ENCODE results near the gene PIAS1. TPM values are rescaled to one million over a fixed set of nuclear protein-coding genes. Genes with fewer than 3 reads are reported as not detected.

Gene PIAS1
- total and polyA plus RNA-seq, 9 of the 15 experiments (the other 6 are each of a cell fraction or from before 2014, with no cell fraction given): 18.0 to 59.1 (median 28.5) TPM

DNA sequence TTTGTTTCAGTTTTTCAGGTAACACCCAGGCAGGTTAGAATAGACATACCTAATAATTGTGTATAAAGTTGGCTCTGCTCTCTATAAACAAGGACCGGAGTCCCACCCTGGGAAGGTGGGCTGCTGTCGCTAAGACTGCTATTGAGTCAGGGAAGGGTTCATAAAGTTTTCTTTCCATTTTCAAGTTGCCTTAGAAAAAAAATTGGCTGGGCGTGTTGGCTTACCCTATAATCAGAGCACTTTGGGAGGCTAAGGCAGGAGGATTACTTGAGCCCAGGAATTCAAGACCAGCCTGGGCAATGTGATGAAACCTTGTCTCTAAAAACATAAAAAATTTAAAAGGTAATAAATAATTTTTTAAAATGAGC, 11.3 kb upstream of the PIAS1 start (continued):
- TF ChIP-seq, protein P1, sequence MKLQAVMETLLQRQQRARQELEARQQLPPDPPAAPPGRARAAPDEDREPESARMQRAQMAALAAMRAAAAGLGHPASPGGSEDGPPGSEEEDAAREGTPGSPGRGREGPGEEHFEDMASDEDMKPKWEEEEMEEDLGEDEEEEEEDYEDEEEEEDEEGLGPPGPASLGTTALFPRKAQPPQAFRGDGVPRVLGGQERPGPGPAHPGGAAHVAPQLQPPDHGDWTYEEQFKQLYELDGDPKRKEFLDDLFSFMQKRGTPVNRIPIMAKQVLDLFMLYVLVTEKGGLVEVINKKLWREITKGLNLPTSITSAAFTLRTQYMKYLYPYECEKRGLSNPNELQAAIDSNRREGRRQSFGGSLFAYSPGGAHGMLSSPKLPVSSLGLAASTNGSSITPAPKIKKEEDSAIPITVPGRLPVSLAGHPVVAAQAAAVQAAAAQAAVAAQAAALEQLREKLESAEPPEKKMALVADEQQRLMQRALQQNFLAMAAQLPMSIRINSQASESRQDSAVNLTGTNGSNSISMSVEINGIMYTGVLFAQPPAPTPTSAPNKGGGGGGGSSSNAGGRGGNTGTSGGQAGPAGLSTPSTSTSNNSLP (IDR thresholded peaks at IDR 0.05; ENCODE audit: borderline replicate concordance, low read depth, low read length): no peak
- TF ChIP-seq, protein P2, sequence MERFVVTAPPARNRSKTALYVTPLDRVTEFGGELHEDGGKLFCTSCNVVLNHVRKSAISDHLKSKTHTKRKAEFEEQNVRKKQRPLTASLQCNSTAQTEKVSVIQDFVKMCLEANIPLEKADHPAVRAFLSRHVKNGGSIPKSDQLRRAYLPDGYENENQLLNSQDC (CRISPR knock-in tag; IDR thresholded peaks at IDR 0.05): no peak
- TF ChIP-seq, protein P3, sequence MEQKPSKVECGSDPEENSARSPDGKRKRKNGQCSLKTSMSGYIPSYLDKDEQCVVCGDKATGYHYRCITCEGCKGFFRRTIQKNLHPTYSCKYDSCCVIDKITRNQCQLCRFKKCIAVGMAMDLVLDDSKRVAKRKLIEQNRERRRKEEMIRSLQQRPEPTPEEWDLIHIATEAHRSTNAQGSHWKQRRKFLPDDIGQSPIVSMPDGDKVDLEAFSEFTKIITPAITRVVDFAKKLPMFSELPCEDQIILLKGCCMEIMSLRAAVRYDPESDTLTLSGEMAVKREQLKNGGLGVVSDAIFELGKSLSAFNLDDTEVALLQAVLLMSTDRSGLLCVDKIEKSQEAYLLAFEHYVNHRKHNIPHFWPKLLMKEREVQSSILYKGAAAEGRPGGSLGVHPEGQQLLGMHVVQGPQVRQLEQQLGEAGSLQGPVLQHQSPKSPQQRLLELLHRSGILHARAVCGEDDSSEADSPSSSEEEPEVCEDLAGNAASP (IDR thresholded peaks at IDR 0.05): no peak
- no peak for TF ChIP-seq NCOR1 (IDR thresholded peaks at IDR 0.05)

DNA sequence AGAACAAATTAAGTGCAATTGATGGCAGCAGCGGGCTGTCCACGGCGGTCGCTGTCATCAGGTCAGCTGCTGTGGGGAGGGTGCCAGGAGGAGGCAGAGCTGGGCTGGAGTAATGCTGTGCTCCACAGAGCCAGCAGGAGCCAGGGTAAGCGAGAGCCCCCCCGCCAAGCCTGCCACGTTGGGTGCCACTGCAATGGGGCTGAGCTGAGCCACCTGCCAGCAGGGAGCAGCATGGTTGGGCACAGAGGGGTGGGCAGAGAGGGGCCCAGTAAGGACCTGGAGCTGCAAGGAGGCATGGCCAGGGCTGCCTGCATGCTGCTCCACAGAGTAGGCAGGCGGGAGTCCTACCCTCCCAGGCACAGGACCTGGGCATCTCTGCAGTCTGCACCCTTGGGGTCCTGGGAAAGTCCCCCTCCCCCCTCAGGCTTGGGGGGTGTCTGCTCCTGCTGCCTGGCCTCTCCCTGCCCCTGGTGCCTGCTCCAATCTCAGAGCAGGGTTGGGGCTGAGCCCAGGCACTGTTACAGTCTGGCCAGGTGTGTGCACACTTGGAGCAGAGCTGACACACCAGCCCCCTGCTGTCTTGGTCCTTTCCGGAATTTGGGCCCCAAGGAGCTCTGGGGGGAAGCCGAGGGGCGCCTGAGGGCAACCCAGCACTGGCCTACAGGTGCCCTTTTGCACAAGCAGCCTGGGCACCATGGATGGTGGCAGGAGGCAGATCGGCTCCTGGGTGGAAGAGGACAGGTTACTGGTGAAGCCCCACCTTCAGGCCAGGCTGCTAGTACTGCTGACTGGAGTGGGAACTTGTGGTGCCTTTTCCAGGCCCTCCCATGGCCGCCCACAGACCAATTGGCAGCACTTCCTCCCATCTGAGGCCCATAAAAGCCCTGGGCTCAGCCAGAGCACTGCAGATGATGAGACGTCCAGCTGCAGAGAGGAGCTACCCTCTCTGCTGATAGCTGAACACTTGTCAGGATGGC, 8.5 kb upstream of the PIAS1 start:
- H4K20me1 ChIP-seq (replicated peaks; ENCODE audit: control insufficient read depth, insufficient read depth, low read length): no peaks in the 10 kb centered on the region
- POLR2A ChIA-PET: interaction anchor here (0.6 to 1.4 kb wide), 7 partner anchors 8 to 76 kb away, joined by 3 to 5 read pairs (median 3); partner anchors contain the start of gene PIAS1
- no peaks in the 10 kb centered on the region for H3K9me3 ChIP-seq (replicated peaks; ENCODE audit: control insufficient read depth, insufficient read depth, low read depth, low read length)
- peaks cover 0 to 7% of the 10 kb centered on the region in 2 experiments; a peak in 1 of 5 replicates for H3K4me1 ChIP-seq (replicated peaks in 1 of 2; ENCODE audit: control insufficient read depth in 2 of 2, insufficient read depth in 2 of 2, low read length in 2 of 2)
- CTCF ChIA-PET (ENCODE audit: low intra/inter-chr PET ratio): no interaction called here
- H3K27ac ChIP-seq (ENCODE audit: extremely low read depth, low read depth, low read length): no peak overlapping the region
- H3K27me3 ChIP-seq (ENCODE audit: control insufficient read depth in 2 of 2, insufficient read depth in 2 of 2, low read length in 2 of 2): no peaks in the 10 kb centered on the region
- no peak overlapping the region for H2AFZ ChIP-seq (ENCODE audit: low read depth, low read length)
- H3K9ac ChIP-seq (ENCODE audit: insufficient read depth in 1 of 2, low read depth in 2 of 2, low read length in 2 of 2): no peak overlapping the region
- H3K4me3 ChIP-seq: no peak overlapping the region
- FAIRE-seq: no peak
- no peaks in the 10 kb centered on the region for H3K36me3 ChIP-seq (ENCODE audit: control insufficient read depth, insufficient read depth, low read length)
- H3K79me2 ChIP-seq (ENCODE audit: control insufficient read depth, insufficient read depth, low read length): no peaks in the 10 kb centered on the region
- no peak for DNase-seq (ENCODE audit: extremely low read depth in 1 of 4, low spot score in 3 of 4)
- H3K4me2 ChIP-seq (ENCODE audit: insufficient read depth, low read length): no peak overlapping the region
- intact Hi-C loops (cut with micrococcal nuclease): no loop called here
- in situ Hi-C loops (cut with MboI): no loop called here
- WGBS (ENCODE audit: insufficient coverage, low coverage, missing lambda C conversion rate): 40% methylated on average over 10 of the region's 14 CpGs
- BruUV-seq (replicated peaks): no TSS peak
- ATAC-seq: no peak
- H3K9me1 ChIP-seq (ENCODE audit: control insufficient read depth, insufficient read depth, low read length): no peaks in the 10 kb centered on the region
- TF ChIP-seq KDM2B (CRISPR knock-in tag; IDR thresholded peaks at IDR 0.05): no peak
- TF ChIP-seq TBP (optimal IDR thresholded peaks at IDR 0.05; ENCODE audit: low read depth, low read length): no peak
- TF ChIP-seq EWSR1 (IDR thresholded peaks at IDR 0.05; ENCODE audit: borderline replicate concordance, low read depth, partially characterized antibody): no peak
- TF ChIP-seq, protein P4, sequence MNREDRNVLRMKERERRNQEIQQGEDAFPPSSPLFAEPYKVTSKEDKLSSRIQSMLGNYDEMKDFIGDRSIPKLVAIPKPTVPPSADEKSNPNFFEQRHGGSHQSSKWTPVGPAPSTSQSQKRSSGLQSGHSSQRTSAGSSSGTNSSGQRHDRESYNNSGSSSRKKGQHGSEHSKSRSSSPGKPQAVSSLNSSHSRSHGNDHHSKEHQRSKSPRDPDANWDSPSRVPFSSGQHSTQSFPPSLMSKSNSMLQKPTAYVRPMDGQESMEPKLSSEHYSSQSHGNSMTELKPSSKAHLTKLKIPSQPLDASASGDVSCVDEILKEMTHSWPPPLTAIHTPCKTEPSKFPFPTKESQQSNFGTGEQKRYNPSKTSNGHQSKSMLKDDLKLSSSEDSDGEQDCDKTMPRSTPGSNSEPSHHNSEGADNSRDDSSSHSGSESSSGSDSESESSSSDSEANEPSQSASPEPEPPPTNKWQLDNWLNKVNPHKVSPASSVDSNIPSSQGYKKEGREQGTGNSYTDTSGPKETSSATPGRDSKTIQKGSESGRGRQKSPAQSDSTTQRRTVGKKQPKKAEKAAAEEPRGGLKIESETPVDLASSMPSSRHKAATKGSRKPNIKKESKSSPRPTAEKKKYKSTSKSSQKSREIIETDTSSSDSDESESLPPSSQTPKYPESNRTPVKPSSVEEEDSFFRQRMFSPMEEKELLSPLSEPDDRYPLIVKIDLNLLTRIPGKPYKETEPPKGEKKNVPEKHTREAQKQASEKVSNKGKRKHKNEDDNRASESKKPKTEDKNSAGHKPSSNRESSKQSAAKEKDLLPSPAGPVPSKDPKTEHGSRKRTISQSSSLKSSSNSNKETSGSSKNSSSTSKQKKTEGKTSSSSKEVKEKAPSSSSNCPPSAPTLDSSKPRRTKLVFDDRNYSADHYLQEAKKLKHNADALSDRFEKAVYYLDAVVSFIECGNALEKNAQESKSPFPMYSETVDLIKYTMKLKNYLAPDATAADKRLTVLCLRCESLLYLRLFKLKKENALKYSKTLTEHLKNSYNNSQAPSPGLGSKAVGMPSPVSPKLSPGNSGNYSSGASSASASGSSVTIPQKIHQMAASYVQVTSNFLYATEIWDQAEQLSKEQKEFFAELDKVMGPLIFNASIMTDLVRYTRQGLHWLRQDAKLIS (CRISPR knock-in tag; IDR thresholded peaks at IDR 0.05): no peak
- no peak for TF ChIP-seq CHD1 (IDR thresholded peaks at IDR 0.05; ENCODE audit: low read length)
- no peak for TF ChIP-seq KDM1A (IDR thresholded peaks at IDR 0.05)
- TF ChIP-seq NFE2L1 (tag; IDR thresholded peaks at IDR 0.05; ENCODE audit: borderline replicate concordance, low read depth): no peak
- TF ChIP-seq RNF2 (IDR thresholded peaks at IDR 0.05): no peak

All from K562 (cell line).